Neural progenitor cell (in vitro differentiated cells): ENCODE data around the gene OR5K4. TPM values are rescaled to one million over a fixed set of nuclear protein-coding genes. Genes with fewer than 3 reads are reported as not detected.

Experiments
- DNase-seq: peaks from one replicate; pipeline ENCODE4 v3.0.0-alpha.2; 2016; ENCODE audit warnings: low spot score
- H2AFZ ChIP-seq: fragments of 200-600 bp; sonication (generic); replicated peaks from 2 replicates; pipeline ENCODE4 v1.6.1; 2016; ENCODE audit warnings: antibody characterized with exemption
- H3F3A ChIP-seq: fragments of 200-600 bp; sonication (generic); 2 replicates; pipeline ENCODE4 v1.6.1; 2016; ENCODE audit warnings: antibody characterized with exemption, low read depth
- H3K27ac ChIP-seq: fragments of 200-600 bp; sonication (generic); 2 replicates; pipeline ENCODE4 v1.5.1; 2016; ENCODE audit warnings: mild to moderate bottlenecking
- H3K27me3 ChIP-seq: fragments of 200-600 bp; sonication (generic); 2 replicates; pipeline ENCODE4 v1.6.1; 2016; ENCODE audit warnings: mild to moderate bottlenecking, moderate library complexity
- H3K36me3 ChIP-seq: fragments of 200-600 bp; sonication (generic); 2 replicates; pipeline ENCODE4 v1.5.1; 2016
- H3K4me1 ChIP-seq: fragments of 200-600 bp; sonication (generic); 2 replicates; pipeline ENCODE4 v1.6.1; 2016; ENCODE audit warnings: mixed run types
- H3K4me2 ChIP-seq: fragments of 200-600 bp; sonication (generic); 2 replicates; pipeline ENCODE4 v1.6.1; 2016
- H3K4me3 ChIP-seq: fragments of 200-600 bp; sonication (generic); 2 replicates; pipeline ENCODE4 v1.5.1; 2016
- H3K79me2 ChIP-seq: fragments of 200-600 bp; sonication (generic); 2 replicates; pipeline ENCODE4 v1.6.1; 2016; ENCODE audit warnings: low read depth
- H3K9ac ChIP-seq: fragments of 200-600 bp; sonication (generic); 2 replicates; pipeline ENCODE4 v1.6.1; 2016
- H3K9me3 ChIP-seq: fragments of 200-600 bp; sonication (generic); 2 replicates; pipeline ENCODE4 v1.5.1; 2016; ENCODE audit warnings: low read depth
- H4K20me1 ChIP-seq: fragments of 200-600 bp; sonication (generic); 2 replicates; pipeline ENCODE4 v1.6.1; 2016; ENCODE audit warnings: low read depth
- H3K27ac Mint-ChIP-seq: 3 replicates; pipeline ENCODE4 v1.8.0; 2021; ENCODE audit warnings: mixed read lengths
- H3K27me3 Mint-ChIP-seq: 2 replicates; pipeline ENCODE4 v1.8.0; 2022; ENCODE audit warnings: low read depth, mild to moderate bottlenecking, inconsistent platforms, moderate library complexity, mixed read lengths; ENCODE audit not compliant: insufficient read depth
- H3K36me3 Mint-ChIP-seq: 3 replicates; pipeline ENCODE4 v1.8.0; 2021; ENCODE audit warnings: mixed read lengths
- H3K4me1 Mint-ChIP-seq: 3 replicates; pipeline ENCODE4 v1.8.0; 2021; ENCODE audit warnings: mixed read lengths
- H3K4me3 Mint-ChIP-seq: 3 replicates; pipeline ENCODE4 v1.8.0; 2021; ENCODE audit warnings: mild to moderate bottlenecking, moderate library complexity, mixed read lengths
- H3K9me3 Mint-ChIP-seq: 3 replicates; pipeline ENCODE4 v1.8.0; 2020; ENCODE audit warnings: mixed read lengths
- CTCF ChIP-seq: fragments of 200-600 bp; sonication (generic); IDR thresholded peaks from 2 replicates; pipeline ENCODE4 v1.5.1; 2017; ENCODE audit warnings: antibody characterized with exemption, mild to moderate bottlenecking
- EZH2 ChIP-seq: fragments of 200-600 bp; sonication (generic); IDR thresholded peaks from 2 replicates; pipeline ENCODE4 v1.6.1; 2017; ENCODE audit warnings: antibody characterized with exemption, mild to moderate bottlenecking, moderate library complexity
- EZH2phosphoT487 ChIP-seq: fragments of 200-600 bp; sonication (generic); IDR thresholded peaks from 2 replicates; pipeline ENCODE4 v1.6.1; 2017; ENCODE audit warnings: antibody characterized with exemption
- total RNA-seq: library from RNA; depleted of rRNA; stranded (reverse); fragments of >200 nt; gene quantifications from 2 replicates; pipeline ENCODE4 v1.2.3, GENCODE V29; 2015; ENCODE audit warnings: low replicate concordance

OR5K4 gene
- total RNA-seq, 1 donor from 2014 or later: not detected

DNA sequence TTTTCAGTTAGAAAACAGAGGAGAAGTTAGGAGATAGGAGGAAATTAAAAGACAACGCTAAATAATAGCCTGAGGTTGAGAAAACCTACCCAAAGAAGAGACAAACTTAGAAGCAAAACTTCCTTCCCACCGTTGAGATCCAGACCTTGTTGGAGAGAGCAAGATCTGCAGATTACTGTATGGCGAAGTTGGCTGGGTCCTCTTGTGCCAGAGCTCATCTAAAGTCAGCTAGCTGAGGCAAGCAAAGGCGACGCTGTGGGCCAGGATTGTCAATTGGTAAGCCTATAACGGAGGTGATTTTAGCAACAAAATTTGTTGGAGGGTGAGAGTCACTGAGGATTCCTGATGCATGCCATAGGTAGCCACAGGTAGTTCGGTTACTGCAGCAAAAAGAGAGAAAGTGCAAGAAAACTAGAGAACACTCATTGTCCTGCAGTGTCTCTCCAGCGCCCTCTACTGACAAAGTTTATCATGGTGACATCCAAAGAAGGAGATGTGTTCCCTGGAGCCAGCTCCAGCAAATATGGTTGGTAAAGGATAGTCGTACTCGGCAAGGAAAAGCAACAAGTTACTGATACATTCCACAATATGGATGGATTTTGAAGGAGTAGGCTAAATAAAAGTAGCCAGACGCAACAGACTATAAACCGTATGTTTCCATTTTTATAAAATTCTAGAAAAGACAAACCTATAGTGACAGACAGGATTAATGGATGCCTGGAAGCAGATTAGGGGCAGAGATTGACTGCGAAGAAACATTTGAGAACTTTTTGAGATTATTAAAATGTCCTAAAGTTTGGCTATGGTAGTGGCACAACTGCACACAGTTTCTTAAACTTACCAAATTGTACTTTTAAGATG lies 9.8 kb upstream of the OR5K4 start:
- H3K4me3 ChIP-seq: no peak overlapping the region
- TF ChIP-seq CTCF (peak; percentile 86), EZH2 (no peak)
- no peaks in the 10 kb centered on the region for H3K4me1 ChIP-seq
- Mint-ChIP-seq H3K27ac (no peak overlapping the region), H3K4me3 (no peak overlapping the region), H3K36me3 (no peaks in the 10 kb centered on the region), H3K4me1 (no peaks in the 10 kb centered on the region), H3K27me3 (no peaks in the 10 kb centered on the region), H3K9me3 (no peaks in the 10 kb centered on the region)
- no peaks in the 10 kb centered on the region for H3K9me3 ChIP-seq
- H3K4me2 ChIP-seq: no peak overlapping the region
- H3K36me3 ChIP-seq: no peaks in the 10 kb centered on the region
- H3F3A ChIP-seq: no peaks in the 10 kb centered on the region
- no peak overlapping the region for H3K9ac ChIP-seq
- H3K79me2 ChIP-seq: no peaks in the 10 kb centered on the region
- H2AFZ ChIP-seq: peak overlapping the region; percentile 84
- H3K27me3 ChIP-seq: no peaks in the 10 kb centered on the region
- H4K20me1 ChIP-seq: no peaks in the 10 kb centered on the region
- H3K27ac ChIP-seq: no peak overlapping the region
- DNase-seq: peak; percentile 81

DNA sequence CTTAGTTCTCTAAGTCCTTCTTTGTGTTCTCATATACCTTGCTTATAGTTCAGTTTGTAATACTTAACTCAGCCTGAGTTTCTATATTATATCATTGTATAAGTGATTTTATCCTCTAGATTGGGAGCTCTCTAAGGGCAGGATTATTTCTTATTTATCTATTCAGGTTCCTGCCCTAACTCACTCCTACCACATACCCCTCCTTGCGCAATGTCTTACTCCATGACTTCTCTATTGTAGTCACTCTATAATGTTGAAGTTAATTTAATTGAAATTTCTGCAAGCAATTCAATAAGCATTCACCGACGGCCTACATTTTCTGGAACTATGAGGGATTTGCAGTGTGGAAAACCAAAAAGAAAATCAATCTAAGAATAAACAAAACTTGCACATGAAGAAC lies 3.6 kb upstream of the OR5K4 start:
- H3K9me3 Mint-ChIP-seq: no peaks in the 10 kb centered on the region

DNA sequence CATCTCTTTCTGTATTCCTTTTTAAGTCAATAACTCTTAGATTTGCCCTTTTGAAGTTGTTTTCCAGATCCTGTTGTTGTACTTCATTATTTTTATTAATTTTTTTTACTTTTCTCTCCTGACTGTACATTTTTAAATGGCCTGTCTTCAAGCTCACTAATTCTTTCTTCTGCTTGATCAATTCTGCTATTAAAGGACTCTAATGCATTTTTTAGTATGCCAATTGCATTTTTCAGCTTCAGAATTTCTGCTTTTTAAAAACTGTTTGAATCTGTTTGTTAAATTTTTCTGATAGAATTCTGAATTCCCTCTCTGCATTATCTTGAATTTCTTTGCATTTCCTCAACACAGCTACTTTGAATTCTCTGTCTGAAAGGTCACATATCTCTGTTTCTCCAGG lies 5.6 kb downstream of the OR5K4 start:
- Histone ChIP-seq H3K79me2 (no peaks in the 10 kb centered on the region), H2AFZ (no peak overlapping the region), H3K9me3 (no peaks in the 10 kb centered on the region), H3K36me3 (no peaks in the 10 kb centered on the region), H3K4me3 (no peak overlapping the region), H4K20me1 (no peaks in the 10 kb centered on the region), H3K9ac (no peak overlapping the region), H3K4me2 (no peak overlapping the region), H3K27me3 (no peaks in the 10 kb centered on the region), H3K4me1 (no peaks in the 10 kb centered on the region), H3F3A (no peaks in the 10 kb centered on the region), H3K27ac (no peak overlapping the region)
- Mint-ChIP-seq H3K27ac (no peak overlapping the region), H3K9me3 (peaks cover 9% of the 10 kb centered on the region), H3K27me3 (peaks cover 2% of the 10 kb centered on the region), H3K36me3 (peaks cover 2% of the 10 kb centered on the region), H3K4me1 (no peaks in the 10 kb centered on the region), H3K4me3 (no peak overlapping the region)
- DNase-seq: no peak
- TF ChIP-seq CTCF: no peak
- no peak for TF ChIP-seq EZH2
- no peak for TF ChIP-seq EZH2phosphoT487

More for the DNA sequence above, 3.6 kb upstream of the OR5K4 start:
- no peaks in the 10 kb centered on the region for H3K4me1 Mint-ChIP-seq
- Histone ChIP-seq H3K9me3 (no peaks in the 10 kb centered on the region), H3K4me2 (no peak overlapping the region), H3K27me3 (no peaks in the 10 kb centered on the region), H3K79me2 (no peaks in the 10 kb centered on the region), H3K4me1 (no peaks in the 10 kb centered on the region), H3F3A (no peaks in the 10 kb centered on the region), H3K4me3 (no peak overlapping the region), H3K36me3 (no peaks in the 10 kb centered on the region), H2AFZ (no peak overlapping the region), H4K20me1 (no peaks in the 10 kb centered on the region), H3K27ac (no peak overlapping the region), H3K9ac (no peak overlapping the region)
- H3K4me3 Mint-ChIP-seq: no peak overlapping the region
- no peaks in the 10 kb centered on the region for H3K27me3 Mint-ChIP-seq
- H3K36me3 Mint-ChIP-seq: no peaks in the 10 kb centered on the region
- H3K27ac Mint-ChIP-seq: no peak overlapping the region
- TF ChIP-seq EZH2phosphoT487: no peak
- TF ChIP-seq CTCF: no peak
- DNase-seq: no peak
